GM23338 (cell line): ENCODE measurements around the gene TECR. TPM values are rescaled to one million over a fixed set of nuclear protein-coding genes. Genes with fewer than 3 reads are reported as not detected.

Experiments
- ATAC-seq: fragments of 200-7000 bp; cut with Tn5 transposase; 3 replicates; pipeline ENCODE4 v1.9.1; 2020
- DNase-seq: peaks from one replicate; pipeline ENCODE4 v3.0.0-alpha.2; 2015; ENCODE audit warnings: low spot score
- H2AFZ ChIP-seq: fragments of 200-600 bp; sonication (generic); 2 replicates; pipeline ENCODE4 v1.8.0; 2016; ENCODE audit warnings: antibody characterized with exemption, mild to moderate bottlenecking, moderate library complexity
- H3F3A ChIP-seq: fragments of 200-600 bp; sonication (generic); replicated peaks from 2 replicates; pipeline ENCODE4 v1.8.0; 2017; ENCODE audit warnings: antibody characterized with exemption, mixed run types, low read depth
- H3K27ac ChIP-seq: fragments of 200-600 bp; sonication (generic); 2 replicates; pipeline ENCODE4 v1.6.1; 2016; ENCODE audit warnings: low read depth
- H3K27me3 ChIP-seq: fragments of 200-600 bp; sonication (generic); 2 replicates; pipeline ENCODE4 v1.8.0; 2016; ENCODE audit warnings: mild to moderate bottlenecking, mixed run types, moderate library complexity; ENCODE audit not compliant: insufficient read depth
- H3K36me3 ChIP-seq: fragments of 200-600 bp; sonication (generic); 2 replicates; pipeline ENCODE4 v1.8.0; 2016; ENCODE audit warnings: mild to moderate bottlenecking; ENCODE audit not compliant: insufficient read depth
- H3K4me1 ChIP-seq: fragments of 200-600 bp; sonication (generic); 2 replicates; pipeline ENCODE4 v1.8.0; 2016; ENCODE audit warnings: mild to moderate bottlenecking, moderate library complexity; ENCODE audit not compliant: insufficient read depth
- H3K4me2 ChIP-seq: fragments of 200-600 bp; sonication (generic); 2 replicates; pipeline ENCODE4 v1.7.1; 2017; ENCODE audit warnings: mixed run types
- H3K4me3 ChIP-seq: fragments of 200-600 bp; sonication (generic); 2 replicates; pipeline ENCODE4 v1.6.1; 2016; ENCODE audit warnings: mixed run types
- H3K79me2 ChIP-seq: fragments of 200-600 bp; sonication (generic); replicated peaks from 2 replicates; pipeline ENCODE4 v1.8.0; 2017; ENCODE audit warnings: mild to moderate bottlenecking; ENCODE audit not compliant: insufficient read depth
- H3K9me2 ChIP-seq: fragments of 200-600 bp; sonication (generic); 2 replicates; pipeline ENCODE4 v1.8.0; 2017; ENCODE audit not compliant: insufficient read depth
- H4K20me1 ChIP-seq: fragments of 200-600 bp; sonication (generic); replicated peaks from 2 replicates; pipeline ENCODE4 v1.8.0; 2017; ENCODE audit warnings: mild to moderate bottlenecking; ENCODE audit not compliant: insufficient read depth
- H3K27ac Mint-ChIP-seq: 2 replicates; pipeline ENCODE4 v1.8.0; 2020; ENCODE audit warnings: inconsistent platforms, mild to moderate bottlenecking, moderate library complexity, mixed read lengths
- H3K27me3 Mint-ChIP-seq: 3 replicates; pipeline ENCODE4 v1.8.0; 2022; ENCODE audit warnings: low read depth, mild to moderate bottlenecking, moderate library complexity, mixed read lengths, inconsistent platforms; ENCODE audit not compliant: insufficient read depth, poor library complexity
- H3K36me3 Mint-ChIP-seq: 3 replicates; pipeline ENCODE4 v1.8.0; 2021; ENCODE audit warnings: low read depth, mild to moderate bottlenecking, inconsistent platforms, moderate library complexity, mixed read lengths
- H3K4me1 Mint-ChIP-seq: 3 replicates; pipeline ENCODE4 v1.8.0; 2020; ENCODE audit warnings: mild to moderate bottlenecking, inconsistent platforms, mixed read lengths
- H3K4me3 Mint-ChIP-seq: 3 replicates; pipeline ENCODE4 v1.8.0; 2021; ENCODE audit warnings: moderate library complexity, mild to moderate bottlenecking, inconsistent platforms, mixed read lengths
- H3K9me3 Mint-ChIP-seq: 3 replicates; pipeline ENCODE4 v1.8.0; 2020; ENCODE audit warnings: moderate library complexity, mild to moderate bottlenecking, inconsistent platforms, mixed read lengths
- polyA plus RNA-seq: library from polyadenylated mRNA; unstranded; fragments of >200 nt; fragmentation: Nextera tagmentation; extraction: Ambion mirVana; gene quantifications from 2 replicates; pipeline ENCODE4 v1.2.1, GENCODE V29; 2016
- total RNA-seq: library from RNA; depleted of rRNA; stranded (reverse); fragments of >200 nt; shearing (Covaris generic); gene quantifications from 2 replicates; pipeline ENCODE4 v1.2.3, GENCODE V29; 2014
- TF ChIP-seq, protein P1 (sequence below): fragments of 250-450 bp; sonication (Bioruptor Pico); IDR thresholded peaks from 2 replicates; pipeline ENCODE4 v1.5.0; 2020; ENCODE audit warnings: mild to moderate bottlenecking, moderate library complexity

The TECR gene
- total and polyA plus RNA-seq, 2 experiments from 2014 or later = 107 to 268 TPM

DNA sequence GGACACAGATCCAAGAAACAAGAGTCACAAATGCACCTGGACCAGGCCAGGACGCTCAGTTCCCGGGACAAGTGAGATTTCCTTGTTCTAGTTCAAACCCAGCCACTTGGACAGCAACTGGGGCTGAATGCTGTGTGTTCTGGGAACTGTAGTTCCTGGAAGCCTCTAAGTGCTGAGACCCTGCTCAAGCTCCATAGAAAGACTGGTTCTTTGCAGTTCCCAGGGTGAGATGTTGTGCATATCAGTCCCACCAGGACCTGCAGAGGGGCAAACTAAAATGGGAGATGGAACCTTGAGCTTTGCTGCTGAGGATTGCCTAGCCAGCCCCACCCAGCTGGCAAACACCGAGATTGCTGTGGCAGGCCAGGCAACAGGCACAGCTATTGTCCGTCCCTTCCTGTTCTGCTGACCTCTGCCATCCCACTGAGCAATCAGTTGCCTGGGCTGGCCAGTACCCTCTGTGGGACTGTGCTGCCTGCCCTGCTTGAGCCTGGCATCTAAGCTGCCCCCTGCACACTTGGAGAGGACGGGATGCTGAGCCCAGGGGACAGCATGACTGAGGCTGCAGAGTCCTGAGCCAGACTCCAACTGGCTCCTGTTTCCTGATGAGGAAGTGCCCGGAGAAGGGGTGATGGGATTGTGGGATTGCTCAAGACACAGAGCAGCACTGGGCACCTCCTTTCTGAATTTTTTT is 32.0 kb upstream of the TECR start:
- peak; percentile 15 for ATAC-seq
- H3K4me3 ChIP-seq = no peak overlapping the region

More for the DNA sequence above, 32.0 kb upstream of the TECR start:
- peaks cover 28% of the 10 kb centered on the region for H3K79me2 ChIP-seq
- no peaks in the 10 kb centered on the region; the same call in 1 of the 2 replicates for H3K36me3 ChIP-seq
- TF ChIP-seq, protein P1, sequence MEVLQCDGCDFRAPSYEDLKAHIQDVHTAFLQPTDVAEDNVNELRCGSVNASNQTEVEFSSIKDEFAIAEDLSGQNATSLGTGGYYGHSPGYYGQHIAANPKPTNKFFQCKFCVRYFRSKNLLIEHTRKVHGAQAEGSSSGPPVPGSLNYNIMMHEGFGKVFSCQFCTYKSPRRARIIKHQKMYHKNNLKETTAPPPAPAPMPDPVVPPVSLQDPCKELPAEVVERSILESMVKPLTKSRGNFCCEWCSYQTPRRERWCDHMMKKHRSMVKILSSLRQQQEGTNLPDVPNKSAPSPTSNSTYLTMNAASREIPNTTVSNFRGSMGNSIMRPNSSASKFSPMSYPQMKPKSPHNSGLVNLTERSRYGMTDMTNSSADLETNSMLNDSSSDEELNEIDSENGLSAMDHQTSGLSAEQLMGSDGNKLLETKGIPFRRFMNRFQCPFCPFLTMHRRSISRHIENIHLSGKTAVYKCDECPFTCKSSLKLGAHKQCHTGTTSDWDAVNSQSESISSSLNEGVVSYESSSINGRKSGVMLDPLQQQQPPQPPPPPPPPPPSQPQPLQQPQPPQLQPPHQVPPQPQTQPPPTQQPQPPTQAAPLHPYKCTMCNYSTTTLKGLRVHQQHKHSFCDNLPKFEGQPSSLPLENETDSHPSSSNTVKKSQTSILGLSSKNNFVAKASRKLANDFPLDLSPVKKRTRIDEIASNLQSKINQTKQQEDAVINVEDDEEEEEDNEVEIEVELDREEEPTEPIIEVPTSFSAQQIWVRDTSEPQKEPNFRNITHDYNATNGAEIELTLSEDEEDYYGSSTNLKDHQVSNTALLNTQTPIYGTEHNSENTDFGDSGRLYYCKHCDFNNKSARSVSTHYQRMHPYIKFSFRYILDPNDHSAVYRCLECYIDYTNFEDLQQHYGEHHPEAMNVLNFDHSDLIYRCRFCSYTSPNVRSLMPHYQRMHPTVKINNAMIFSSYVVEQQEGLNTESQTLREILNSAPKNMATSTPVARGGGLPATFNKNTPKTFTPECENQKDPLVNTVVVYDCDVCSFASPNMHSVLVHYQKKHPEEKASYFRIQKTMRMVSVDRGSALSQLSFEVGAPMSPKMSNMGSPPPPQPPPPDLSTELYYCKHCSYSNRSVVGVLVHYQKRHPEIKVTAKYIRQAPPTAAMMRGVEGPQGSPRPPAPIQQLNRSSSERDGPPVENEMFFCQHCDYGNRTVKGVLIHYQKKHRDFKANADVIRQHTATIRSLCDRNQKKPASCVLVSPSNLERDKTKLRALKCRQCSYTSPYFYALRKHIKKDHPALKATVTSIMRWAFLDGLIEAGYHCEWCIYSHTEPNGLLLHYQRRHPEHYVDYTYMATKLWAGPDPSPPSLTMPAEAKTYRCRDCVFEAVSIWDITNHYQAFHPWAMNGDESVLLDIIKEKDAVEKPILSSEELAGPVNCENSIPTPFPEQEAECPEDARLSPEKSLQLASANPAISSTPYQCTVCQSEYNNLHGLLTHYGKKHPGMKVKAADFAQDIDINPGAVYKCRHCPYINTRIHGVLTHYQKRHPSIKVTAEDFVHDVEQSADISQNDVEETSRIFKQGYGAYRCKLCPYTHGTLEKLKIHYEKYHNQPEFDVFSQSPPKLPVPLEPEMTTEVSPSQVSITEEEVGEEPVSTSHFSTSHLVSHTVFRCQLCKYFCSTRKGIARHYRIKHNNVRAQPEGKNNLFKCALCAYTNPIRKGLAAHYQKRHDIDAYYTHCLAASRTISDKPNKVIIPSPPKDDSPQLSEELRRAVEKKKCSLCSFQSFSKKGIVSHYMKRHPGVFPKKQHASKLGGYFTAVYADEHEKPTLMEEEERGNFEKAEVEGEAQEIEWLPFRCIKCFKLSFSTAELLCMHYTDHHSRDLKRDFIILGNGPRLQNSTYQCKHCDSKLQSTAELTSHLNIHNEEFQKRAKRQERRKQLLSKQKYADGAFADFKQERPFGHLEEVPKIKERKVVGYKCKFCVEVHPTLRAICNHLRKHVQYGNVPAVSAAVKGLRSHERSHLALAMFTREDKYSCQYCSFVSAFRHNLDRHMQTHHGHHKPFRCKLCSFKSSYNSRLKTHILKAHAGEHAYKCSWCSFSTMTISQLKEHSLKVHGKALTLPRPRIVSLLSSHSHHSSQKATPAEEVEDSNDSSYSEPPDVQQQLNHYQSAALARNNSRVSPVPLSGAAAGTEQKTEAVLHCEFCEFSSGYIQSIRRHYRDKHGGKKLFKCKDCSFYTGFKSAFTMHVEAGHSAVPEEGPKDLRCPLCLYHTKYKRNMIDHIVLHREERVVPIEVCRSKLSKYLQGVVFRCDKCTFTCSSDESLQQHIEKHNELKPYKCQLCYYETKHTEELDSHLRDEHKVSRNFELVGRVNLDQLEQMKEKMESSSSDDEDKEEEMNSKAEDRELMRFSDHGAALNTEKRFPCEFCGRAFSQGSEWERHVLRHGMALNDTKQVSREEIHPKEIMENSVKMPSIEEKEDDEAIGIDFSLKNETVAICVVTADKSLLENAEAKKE (CRISPR knock-in tag) = no peak
- no peak overlapping the region for H3K27ac ChIP-seq
- H3K27me3 ChIP-seq = no peaks in the 10 kb centered on the region
- peaks cover 11% of the 10 kb centered on the region for H3F3A ChIP-seq
- Mint-ChIP-seq H3K36me3 (peaks cover 9% of the 10 kb centered on the region), H3K9me3 (no peaks in the 10 kb centered on the region), H3K4me1 (peaks cover 22% of the 10 kb centered on the region), H3K27ac (no peak overlapping the region), H3K27me3 (peaks cover 17% of the 10 kb centered on the region), H3K4me3 (no peak overlapping the region)
- no peaks in the 10 kb centered on the region for H3K9me2 ChIP-seq
- no peaks in the 10 kb centered on the region; the same call in 1 of the 2 replicates for H3K4me1 ChIP-seq
- peak overlapping the region; percentile 82 for H2AFZ ChIP-seq
- H4K20me1 ChIP-seq = peaks cover 4% of the 10 kb centered on the region; the same call in 1 of the 2 replicates
- DNase-seq = peak; percentile 50
- H3K4me2 ChIP-seq = no peak overlapping the region
